ENCODE results near the gene SCYGR8. TPM values are rescaled to one million over a fixed set of nuclear protein-coding genes. Genes with fewer than 3 reads are reported as not detected.

Gene SCYGR8
- not detected in 2 replicates for total RNA-seq (2021)
- Bru-seq, nascent RNA = percentile 18 among the genes with signal in this experiment
- not detected for BruChase-seq, experiment 1, labeled RNA remaining after a 2-hour chase
- BruChase-seq, experiment 2, labeled RNA remaining after a 6-hour chase = not detected
- long read RNA-seq = 0 reads

- TF ChIP-seq CTCF (conservative IDR thresholded peaks at IDR 0.05; ENCODE audit: low read depth, low read length) (no peak), EZH2 (IDR thresholded peaks at IDR 0.05; ENCODE audit: borderline replicate concordance, low read depth, low read length, poor library complexity, severe bottlenecking) (no peak)
- no peak within 1 kb of the TSS for H3K4me3 ChIP-seq (ENCODE audit: low read depth, low read length, poor library complexity, severe bottlenecking)
- no peaks in the 10 kb centered on the region for H3K36me3 ChIP-seq (ENCODE audit: insufficient read depth, low read length, poor library complexity, severe bottlenecking)
- H3K27me3 ChIP-seq (replicated peaks; ENCODE audit: insufficient read depth, low read depth, low read length, poor library complexity) = no peaks in the 10 kb centered on the region
- H3K9me3 ChIP-seq (ENCODE audit: low read depth, low read length, poor library complexity, severe bottlenecking) = no peaks in the 10 kb centered on the region
- BruUV-seq (replicated peaks) = no TSS peak
- H3K27ac ChIP-seq (ENCODE audit: low read depth, low read length, poor library complexity, severe bottlenecking) = no peak within 1 kb of the TSS
- CTCF ChIA-PET = no interaction called here
- intact Hi-C loops (cut with micrococcal nuclease; ENCODE audit: unreplicated experiment) = no loop called here
- POLR2A ChIA-PET (ENCODE audit: low non-redundant PET) = no interaction called here
- no peaks in the 10 kb centered on the region for H3K4me1 ChIP-seq (ENCODE audit: insufficient read depth, low read length, poor library complexity, severe bottlenecking)
- DNase-seq (ENCODE audit: low spot score) = no peak
Observed at GRCh38 chr2:227745594-227745993, at the start of gene SCYGR8. Gene SCYGR8, plus strand, starts transcription at chr2:227745894. Its CDS starts 0 bp downstream, at chr2:227745894.

GRCh38 chr2:227696990-227697679, 48.6 kb upstream of the SCYGR8 start:
- DNase-seq (ENCODE audit: low spot score) = no peak
- no peaks in the 10 kb centered on the region for H3K4me1 ChIP-seq (ENCODE audit: insufficient read depth, low read length, poor library complexity, severe bottlenecking)
- POLR2A ChIA-PET (ENCODE audit: low non-redundant PET) = no interaction called here
- H3K36me3 ChIP-seq (ENCODE audit: insufficient read depth, low read length, poor library complexity, severe bottlenecking) = no peaks in the 10 kb centered on the region
- no peak for TF ChIP-seq CTCF (conservative IDR thresholded peaks at IDR 0.05; ENCODE audit: low read depth, low read length)
- TF ChIP-seq EZH2 (IDR thresholded peaks at IDR 0.05; ENCODE audit: borderline replicate concordance, low read depth, low read length, poor library complexity, severe bottlenecking) = no peak
- intact Hi-C loops (cut with micrococcal nuclease; ENCODE audit: unreplicated experiment) = no loop called here
- no TSS peak for BruUV-seq (replicated peaks)
- H3K4me3 ChIP-seq (ENCODE audit: low read depth, low read length, poor library complexity, severe bottlenecking) = no peak overlapping the region
- CTCF ChIA-PET = no interaction called here
- H3K27me3 ChIP-seq (replicated peaks; ENCODE audit: insufficient read depth, low read depth, low read length, poor library complexity) = no peaks in the 10 kb centered on the region
- no peak overlapping the region for H3K27ac ChIP-seq (ENCODE audit: low read depth, low read length, poor library complexity, severe bottlenecking)
- no peaks in the 10 kb centered on the region for H3K9me3 ChIP-seq (ENCODE audit: low read depth, low read length, poor library complexity, severe bottlenecking)

- intact Hi-C loops (cut with micrococcal nuclease; ENCODE audit: unreplicated experiment) = no loop called here
- no TSS peak for BruUV-seq (replicated peaks)
- H3K36me3 ChIP-seq (ENCODE audit: insufficient read depth, low read length, poor library complexity, severe bottlenecking) = no peaks in the 10 kb centered on the region
- H3K4me3 ChIP-seq (ENCODE audit: low read depth, low read length, poor library complexity, severe bottlenecking) = no peak overlapping the region
- TF ChIP-seq EZH2 (IDR thresholded peaks at IDR 0.05; ENCODE audit: borderline replicate concordance, low read depth, low read length, poor library complexity, severe bottlenecking) (no peak), CTCF (conservative IDR thresholded peaks at IDR 0.05; ENCODE audit: low read depth, low read length) (no peak)
- H3K9me3 ChIP-seq (ENCODE audit: low read depth, low read length, poor library complexity, severe bottlenecking) = no peaks in the 10 kb centered on the region
- H3K27me3 ChIP-seq (replicated peaks; ENCODE audit: insufficient read depth, low read depth, low read length, poor library complexity) = no peaks in the 10 kb centered on the region
- H3K4me1 ChIP-seq (ENCODE audit: insufficient read depth, low read length, poor library complexity, severe bottlenecking) = no peaks in the 10 kb centered on the region
- ChIA-PET CTCF (no interaction called here), POLR2A (ENCODE audit: low non-redundant PET) (no interaction called here)
- peak; percentile 6 for DNase-seq (ENCODE audit: low spot score)
- H3K27ac ChIP-seq (ENCODE audit: low read depth, low read length, poor library complexity, severe bottlenecking) = no peak overlapping the region
Observed at GRCh38 chr2:227701556-227701955, 44.1 kb upstream of the SCYGR8 start.
